ENCODE results near the gene MRPS17. TPM values are rescaled to one million over a fixed set of nuclear protein-coding genes. Genes with fewer than 3 reads are reported as not detected.

MRPS17 gene
- total and polyA plus RNA-seq, 2 donors, result 14.9 to 15.1 TPM

- H3K4me3 ChIP-seq (ENCODE audit: low read depth, low read length), result no peak overlapping the region
- H3K36me3 ChIP-seq (ENCODE audit: insufficient read depth), result peaks cover 6% of the 10 kb centered on the region
- H3K4me1 ChIP-seq (ENCODE audit: insufficient read depth), result no peaks in the 10 kb centered on the region
- no peak overlapping the region for H3K27ac ChIP-seq (ENCODE audit: low read depth)
- 94% methylated on average over 3 of the region's 3 CpGs for WGBS
- DNase-seq (ENCODE audit: extremely low spot score), result no peak
Measured at GRCh38 chr7:55992346-55992745, 40.7 kb downstream of the MRPS17 start.

- WGBS, result 91% methylated on average over 8 of the region's 8 CpGs
- peaks cover 6% of the 10 kb centered on the region for H3K36me3 ChIP-seq (ENCODE audit: insufficient read depth)
Measured at GRCh38 chr7:55996856-55997500, 45.3 kb downstream of the MRPS17 start.

GRCh38 chr7:56003749-56004148 lies 52.1 kb downstream of the MRPS17 start:
- Histone ChIP-seq H3K27ac (ENCODE audit: low read depth) (no peak overlapping the region), H3K36me3 (ENCODE audit: insufficient read depth) (no peaks in the 10 kb centered on the region), H3K4me3 (ENCODE audit: low read depth, low read length) (no peak overlapping the region), H3K4me1 (ENCODE audit: insufficient read depth) (peaks cover 2% of the 10 kb centered on the region)
- WGBS, result 90% methylated on average over 4 of the region's 4 CpGs
- DNase-seq (ENCODE audit: extremely low spot score), result no peak

More at GRCh38 chr7:55996856-55997500, 45.3 kb downstream of the MRPS17 start:
- H3K4me3 ChIP-seq (ENCODE audit: low read depth, low read length), result no peak overlapping the region
- no peaks in the 10 kb centered on the region for H3K4me1 ChIP-seq (ENCODE audit: insufficient read depth)
- H3K27ac ChIP-seq (ENCODE audit: low read depth), result no peak overlapping the region
- DNase-seq (ENCODE audit: extremely low spot score), result no peak

Other genes with a start within 250 kb of the MRPS17 start
- gene SEPTIN14, start 89.1 kb upstream of the MRPS17 start, total RNA-seq, result not detected
- not detected for gene SEPTIN14, start 89.1 kb upstream of the MRPS17 start, polyA plus RNA-seq
- gene ZNF713, start 64.4 kb upstream of the MRPS17 start, total RNA-seq, result 16.3 TPM
- gene ZNF713, start 64.4 kb upstream of the MRPS17 start, polyA plus RNA-seq, result 1.6 TPM
- gene NIPSNAP2, start 12.7 kb downstream of the MRPS17 start, total RNA-seq, result 75.4 TPM
- gene NIPSNAP2, start 12.7 kb downstream of the MRPS17 start, polyA plus RNA-seq, result 67.8 TPM
- 19.9 TPM for gene PSPH, start 99.6 kb downstream of the MRPS17 start, total RNA-seq
- gene PSPH, start 99.6 kb downstream of the MRPS17 start, polyA plus RNA-seq, result 6.9 TPM
- gene CCT6A, start 99.9 kb downstream of the MRPS17 start, total RNA-seq, result 133 TPM
- gene CCT6A, start 99.9 kb downstream of the MRPS17 start, polyA plus RNA-seq, result 90.8 TPM
- 62.9 TPM for gene SUMF2, start 112.4 kb downstream of the MRPS17 start, total RNA-seq
- gene SUMF2, start 112.4 kb downstream of the MRPS17 start, polyA plus RNA-seq, result 104 TPM
- 3.6 TPM for gene PHKG1, start 141.1 kb downstream of the MRPS17 start, total RNA-seq
- 13.0 TPM for gene PHKG1, start 141.1 kb downstream of the MRPS17 start, polyA plus RNA-seq
- 156 TPM for gene CHCHD2, start 154.6 kb downstream of the MRPS17 start, total RNA-seq
- 495 TPM for gene CHCHD2, start 154.6 kb downstream of the MRPS17 start, polyA plus RNA-seq
- gene NUPR2, start 164.5 kb downstream of the MRPS17 start, total RNA-seq, result 0.79 TPM
- not detected for gene NUPR2, start 164.5 kb downstream of the MRPS17 start, polyA plus RNA-seq